HG02610 (cell line): ENCODE results near the gene PDILT.
"Not testable (repeated sequence)": the region's sequence is repeated elsewhere in the genome, so short reads cannot be mapped to it uniquely, and the experiment has no call there.

Experiments used
- ATAC-seq: cut with Tn5 transposase; IDR thresholded peaks from one replicate; pipeline ENCODE4 v1.9.1; 2021; ENCODE audit warnings: mild to moderate bottlenecking, moderate library complexity; ENCODE audit not compliant: unreplicated experiment

Gene PDILT, protein sequence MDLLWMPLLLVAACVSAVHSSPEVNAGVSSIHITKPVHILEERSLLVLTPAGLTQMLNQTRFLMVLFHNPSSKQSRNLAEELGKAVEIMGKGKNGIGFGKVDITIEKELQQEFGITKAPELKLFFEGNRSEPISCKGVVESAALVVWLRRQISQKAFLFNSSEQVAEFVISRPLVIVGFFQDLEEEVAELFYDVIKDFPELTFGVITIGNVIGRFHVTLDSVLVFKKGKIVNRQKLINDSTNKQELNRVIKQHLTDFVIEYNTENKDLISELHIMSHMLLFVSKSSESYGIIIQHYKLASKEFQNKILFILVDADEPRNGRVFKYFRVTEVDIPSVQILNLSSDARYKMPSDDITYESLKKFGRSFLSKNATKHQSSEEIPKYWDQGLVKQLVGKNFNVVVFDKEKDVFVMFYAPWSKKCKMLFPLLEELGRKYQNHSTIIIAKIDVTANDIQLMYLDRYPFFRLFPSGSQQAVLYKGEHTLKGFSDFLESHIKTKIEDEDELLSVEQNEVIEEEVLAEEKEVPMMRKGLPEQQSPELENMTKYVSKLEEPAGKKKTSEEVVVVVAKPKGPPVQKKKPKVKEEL

DNA sequence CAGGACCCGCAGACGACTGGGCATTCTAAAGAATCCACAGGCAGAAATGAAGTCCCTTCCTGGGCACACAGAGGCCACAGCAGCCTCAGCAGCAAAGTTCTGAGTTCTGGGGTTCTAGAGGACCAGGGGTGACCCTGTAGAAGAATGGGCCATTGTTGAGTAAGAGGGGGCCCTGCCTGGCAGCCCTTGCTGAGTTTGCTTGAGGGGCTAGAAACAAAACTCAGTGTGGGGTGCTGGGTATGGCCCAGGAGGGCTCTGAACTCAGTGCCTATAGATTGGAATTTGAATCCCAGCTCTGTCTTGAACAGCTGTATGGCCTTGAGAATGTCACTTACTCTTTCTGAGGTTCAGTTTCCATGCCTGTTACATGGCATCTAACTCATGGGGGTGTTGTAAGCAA, at the start of gene PDILT:
Gene PDILT (minus strand): TSS at position 101 of the 400 bp plus-strand sequence. CDS start 5,437 bp downstream, outside the sequence.
- ATAC-seq, result no peak

DNA sequence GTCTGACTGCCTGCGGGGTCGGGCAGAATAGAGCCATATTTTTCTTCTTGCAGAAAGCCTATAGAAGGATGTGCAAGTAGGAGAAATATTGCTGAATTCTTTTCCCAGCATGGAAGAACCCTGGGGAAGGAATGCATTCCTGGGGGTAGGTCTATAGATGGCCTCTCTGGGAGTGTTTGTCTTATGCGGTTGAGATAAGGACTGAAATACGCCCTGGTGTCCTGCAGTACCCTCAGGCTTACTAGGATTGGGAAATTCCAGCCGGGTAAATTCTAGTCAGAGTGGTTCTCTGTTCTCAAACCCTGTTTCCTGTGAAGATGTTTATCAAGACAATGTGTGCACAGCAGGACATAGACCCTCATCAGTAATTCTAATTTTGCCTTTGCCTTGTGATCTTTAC, 49.1 kb upstream of the PDILT start:
- ATAC-seq, result not testable (repeated sequence)

DNA sequence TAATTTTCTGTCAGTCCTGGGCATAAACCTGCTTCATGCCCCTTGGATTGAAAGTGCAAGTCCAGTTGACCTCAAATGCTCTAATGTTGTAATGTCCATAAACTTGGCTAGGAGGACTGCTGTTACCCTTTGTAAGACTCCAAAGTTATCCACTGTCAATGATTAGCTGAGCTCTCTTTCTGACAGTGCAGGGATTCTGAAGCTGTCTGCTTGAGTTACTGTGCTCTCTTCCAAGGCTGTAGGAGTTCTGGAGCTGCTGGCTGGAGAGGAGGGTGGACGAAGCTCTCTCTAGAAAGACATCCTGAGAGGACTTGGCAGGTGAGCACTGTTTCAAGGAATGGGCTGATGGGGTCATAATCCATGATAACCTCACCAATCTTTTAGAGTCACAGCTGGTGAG, 46.8 kb upstream of the PDILT start, which contains the start of gene ACSM2A:
Gene ACSM2A (plus strand): TSS at position 158 of the 400 bp plus-strand sequence. CDS start 8,594 bp downstream, outside the sequence.
- not testable (repeated sequence) for ATAC-seq

DNA sequence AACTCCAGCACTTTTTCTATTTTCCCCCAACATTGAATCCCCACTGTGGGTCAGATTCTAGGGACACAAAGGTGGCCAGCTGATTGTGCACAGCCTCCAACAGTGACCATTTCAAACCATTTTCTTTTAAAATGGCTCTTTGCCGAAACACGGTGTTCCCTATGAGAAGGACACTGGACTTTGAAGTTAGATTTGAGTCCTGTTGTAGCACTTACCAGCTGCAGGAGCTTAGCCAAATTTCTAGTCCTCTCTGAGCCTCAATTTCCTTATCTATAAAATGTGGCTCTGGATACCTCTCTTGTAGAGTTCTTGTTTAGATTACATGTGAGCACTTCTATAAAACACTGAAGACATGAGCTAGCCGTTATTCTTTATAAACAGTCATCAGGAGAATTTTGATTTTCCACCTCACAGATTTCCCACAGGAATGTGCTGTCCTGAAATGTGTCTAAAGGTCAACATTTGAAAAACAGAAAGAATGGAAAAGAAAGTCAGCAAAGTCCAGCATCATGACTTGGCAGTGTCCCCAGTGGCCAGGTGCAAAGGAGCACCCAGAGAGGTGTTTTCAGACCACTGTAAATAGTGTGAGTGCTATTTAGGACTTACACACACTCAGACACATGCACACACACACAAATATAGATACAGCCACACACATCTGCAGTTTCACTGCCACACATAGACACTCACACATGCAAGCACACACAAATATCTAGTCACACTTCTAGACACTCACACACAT, 42.3 kb upstream of the PDILT start:
- ATAC-seq, result not testable (repeated sequence)

DNA sequence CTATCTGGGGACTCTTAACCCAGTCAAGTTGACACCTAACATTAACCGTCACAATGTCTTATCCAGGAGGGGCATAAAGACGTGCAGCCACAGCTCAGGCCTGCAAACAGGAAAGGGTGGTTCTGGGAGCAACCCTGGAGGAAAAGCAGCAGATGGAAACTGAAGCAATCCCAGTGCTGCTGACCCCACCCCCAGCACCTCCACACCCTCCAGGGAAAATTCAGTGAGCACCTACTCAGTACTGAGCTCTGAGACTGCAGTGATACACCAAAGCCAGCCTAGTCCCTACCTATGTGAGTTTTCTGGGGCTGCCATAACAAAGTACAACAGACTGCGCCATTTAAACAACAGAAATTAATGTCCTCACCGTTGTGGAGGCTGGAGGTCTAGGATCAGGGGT, 37.3 kb upstream of the PDILT start:
- ATAC-seq, result not testable (repeated sequence)

DNA sequence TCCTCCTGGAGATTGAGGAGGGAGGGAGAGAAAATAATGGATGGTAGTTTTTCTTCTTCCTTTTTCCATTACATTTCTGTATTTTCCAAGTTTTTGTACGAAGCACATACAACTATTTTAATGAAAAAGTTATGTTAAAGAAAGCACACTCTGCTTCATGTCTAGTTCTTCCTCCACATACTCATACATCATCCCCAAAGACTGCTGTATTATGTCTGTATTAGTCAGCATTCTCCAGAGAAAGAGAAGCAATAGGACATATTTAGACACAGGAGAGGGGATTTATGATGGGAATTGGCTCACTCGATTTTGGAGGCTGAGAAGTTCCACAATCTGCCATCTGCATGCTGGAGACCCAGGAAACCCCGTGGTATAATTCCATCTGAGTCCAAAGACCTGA, 36.7 kb upstream of the PDILT start:
- no peak for ATAC-seq

DNA sequence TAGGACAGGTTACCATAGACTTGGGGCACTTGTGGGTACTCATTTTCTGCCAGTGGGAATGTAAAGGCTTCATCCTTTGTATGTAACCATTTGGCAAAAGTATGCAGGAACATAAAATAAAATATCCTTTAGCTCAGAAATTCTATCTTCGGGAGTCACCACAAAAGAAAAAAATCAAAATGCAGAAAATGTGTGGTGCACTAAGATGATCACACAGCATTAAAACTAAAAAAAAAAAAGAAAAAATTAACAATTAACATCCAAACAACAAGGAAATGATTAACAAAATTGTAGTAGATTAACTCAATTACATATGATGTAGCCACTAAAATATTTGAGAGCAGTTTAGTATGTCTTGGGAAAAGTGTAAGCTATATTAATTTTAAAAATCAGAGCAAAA, 36.2 kb upstream of the PDILT start:
- ATAC-seq, result not testable (repeated sequence)

DNA sequence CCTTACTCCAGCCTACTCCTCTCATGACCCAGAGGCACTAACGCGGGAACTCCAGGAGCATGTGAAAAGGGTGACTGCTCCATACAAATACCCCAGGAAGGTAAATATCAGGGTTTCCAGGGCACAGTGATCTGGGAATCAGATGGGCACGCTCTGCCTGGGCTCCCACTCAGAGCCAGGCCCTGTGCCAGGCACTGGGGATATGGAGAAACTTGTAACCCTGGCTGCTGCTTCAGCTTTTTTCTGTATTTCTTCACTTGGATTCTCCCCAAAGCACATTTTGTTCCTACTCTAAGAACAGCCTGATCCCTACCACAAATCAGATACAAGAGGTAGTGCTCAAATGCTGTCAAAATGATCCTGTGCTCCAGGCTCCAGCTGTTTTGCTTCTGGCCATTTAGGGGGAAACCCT, 35.3 kb upstream of the PDILT start:
- ATAC-seq, result not testable (repeated sequence)

DNA sequence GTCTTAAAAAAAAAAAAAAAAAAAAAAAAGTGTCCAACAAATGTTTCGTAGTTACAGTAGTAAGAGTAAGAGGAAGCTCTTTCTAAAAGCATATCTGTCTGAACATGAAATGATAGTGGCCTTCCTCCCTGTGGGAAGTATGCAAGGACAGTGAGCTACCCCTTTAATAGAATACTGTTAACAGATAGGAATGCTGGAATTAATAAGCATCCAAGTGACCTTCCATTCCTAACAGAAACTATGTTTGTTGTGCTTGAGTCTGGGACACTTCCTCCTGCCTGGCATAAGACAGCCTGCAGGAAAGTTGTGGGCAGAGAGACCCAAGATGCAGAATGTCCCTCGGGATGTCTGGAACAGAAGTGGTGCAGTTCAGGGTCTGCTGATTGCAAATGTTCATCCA, 34.4 kb upstream of the PDILT start:
- ATAC-seq, result not testable (repeated sequence)

DNA sequence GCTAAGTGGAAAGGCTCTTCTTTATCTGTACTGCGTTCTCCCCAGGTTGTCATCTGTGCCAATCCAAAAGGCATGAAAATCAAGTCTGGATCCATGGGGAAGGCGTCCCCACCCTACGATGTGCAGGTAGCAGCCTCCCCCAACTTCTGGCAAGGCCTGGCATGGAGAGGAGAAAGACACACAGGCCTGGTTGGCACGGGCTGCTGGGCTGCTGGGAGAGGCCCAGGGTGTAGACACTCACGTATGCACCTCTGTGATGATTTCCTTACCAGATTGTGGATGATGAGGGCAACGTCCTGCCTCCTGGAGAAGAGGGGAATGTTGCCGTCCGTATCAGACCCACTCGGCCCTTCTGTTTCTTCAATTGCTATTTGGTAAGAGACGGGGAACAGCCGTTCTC, 26.4 kb upstream of the PDILT start:
- ATAC-seq, result no peak

DNA sequence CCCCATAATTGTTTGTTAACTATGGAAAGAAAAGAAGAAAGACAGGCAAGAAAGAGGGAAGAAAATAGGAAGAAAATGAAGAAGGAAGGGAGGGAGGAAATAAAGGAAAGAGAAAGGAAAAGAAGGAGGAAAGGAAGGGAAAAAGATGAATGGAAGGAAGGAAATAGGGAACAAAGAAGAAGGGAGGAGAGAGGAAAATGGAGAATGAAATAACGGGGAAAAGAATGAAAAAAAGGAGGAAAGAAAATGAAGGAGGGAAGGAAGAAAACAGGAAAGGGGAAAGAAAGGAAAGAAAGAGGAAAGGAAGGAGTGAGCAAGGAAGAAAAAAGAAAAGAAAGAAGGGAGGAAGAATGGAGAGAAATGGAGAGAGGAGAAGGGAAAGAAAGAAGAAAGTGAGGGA, 25.9 kb upstream of the PDILT start:
- ATAC-seq, result not testable (repeated sequence)

DNA sequence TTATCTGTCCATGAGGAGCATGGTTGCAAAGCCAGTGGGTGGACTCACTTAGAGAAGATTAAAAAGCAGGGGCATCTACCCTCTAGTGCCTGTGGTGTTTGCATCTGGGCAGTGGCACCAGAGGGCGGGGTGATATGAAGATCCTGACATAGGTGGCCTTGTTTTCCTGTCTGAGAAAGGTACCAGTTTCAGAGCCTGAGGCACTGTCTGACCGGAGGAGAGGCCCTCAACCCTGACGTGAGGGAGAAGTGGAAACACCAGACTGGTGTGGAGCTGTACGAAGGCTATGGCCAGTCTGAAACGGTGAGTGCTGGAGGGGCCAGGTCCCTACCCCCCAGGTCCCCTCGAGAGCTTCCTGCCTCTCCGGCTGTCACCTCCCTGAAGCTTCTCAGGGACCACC, 25.0 kb upstream of the PDILT start:
- ATAC-seq, result not testable (repeated sequence)

DNA sequence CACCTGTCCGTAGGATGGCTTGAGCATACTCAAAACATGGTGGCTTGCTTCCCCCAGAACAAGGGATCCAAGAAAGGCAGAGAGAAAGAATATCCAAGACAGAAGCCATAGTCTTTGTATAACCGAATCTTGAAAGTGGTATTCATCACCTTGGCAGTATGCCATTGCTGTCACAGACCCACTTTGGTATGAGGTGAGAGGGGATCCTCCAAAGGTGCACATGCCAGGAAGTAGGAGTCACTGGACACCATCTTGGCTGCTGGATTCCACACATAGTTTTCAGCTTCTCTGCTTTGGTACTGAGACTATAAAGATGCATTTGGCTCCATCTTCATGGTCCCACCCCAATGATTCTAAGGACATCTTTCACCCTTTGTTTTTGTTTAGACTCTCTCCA, 22.9 kb upstream of the PDILT start:
- not testable (repeated sequence) for ATAC-seq

DNA sequence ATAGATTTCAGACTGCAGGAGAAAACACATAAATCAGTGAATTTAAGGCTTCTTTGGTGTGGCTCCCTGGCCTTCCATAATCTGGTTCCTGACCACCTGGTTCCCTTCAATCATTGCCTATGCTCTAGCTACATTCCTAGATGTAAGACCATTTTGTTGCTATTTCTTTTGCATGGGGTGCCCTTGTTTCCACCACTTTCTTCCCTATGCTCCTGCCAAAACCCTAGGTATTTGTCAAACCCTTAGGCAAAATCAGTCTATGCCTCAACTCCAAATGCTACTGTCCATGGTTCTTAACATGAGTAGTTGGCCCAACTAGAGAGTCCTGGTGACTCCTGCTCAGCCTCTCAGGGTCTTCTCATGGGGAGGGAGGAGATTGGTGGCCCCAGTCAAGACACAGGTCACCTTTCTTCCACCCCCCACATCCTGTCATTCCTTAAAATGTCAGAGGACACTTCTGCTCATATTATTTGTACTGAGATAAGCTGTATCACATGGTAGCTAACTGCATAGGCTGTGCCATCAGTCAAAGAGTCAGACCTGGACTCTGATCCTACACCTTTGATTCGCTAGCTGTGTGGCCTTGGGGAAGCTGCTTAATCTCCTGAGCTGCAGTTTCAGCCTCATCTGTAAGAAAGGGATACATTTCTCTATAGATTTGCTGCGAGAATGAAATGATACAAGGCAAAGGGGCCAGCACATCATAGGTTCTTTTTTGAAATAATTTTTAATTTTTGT, 19.8 kb upstream of the PDILT start:
- ATAC-seq, result no peak

DNA sequence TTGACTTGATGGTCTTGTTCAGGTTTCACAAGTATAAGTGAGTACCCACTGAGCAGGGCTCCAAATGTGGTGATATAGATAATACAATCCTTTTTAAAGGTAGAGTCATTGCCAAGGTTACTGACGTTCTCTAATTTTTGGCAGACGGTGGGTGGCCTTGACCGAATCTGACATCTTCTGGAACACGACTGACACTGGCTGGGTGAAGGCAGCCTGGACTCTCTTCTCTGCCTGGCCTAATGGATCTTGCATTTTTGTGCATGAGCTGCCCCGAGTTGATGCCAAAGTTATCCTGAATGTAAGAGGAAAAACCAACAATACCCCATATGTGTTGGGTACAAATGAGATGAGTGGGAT, 19.2 kb upstream of the PDILT start:
- ATAC-seq, result not testable (repeated sequence)

DNA sequence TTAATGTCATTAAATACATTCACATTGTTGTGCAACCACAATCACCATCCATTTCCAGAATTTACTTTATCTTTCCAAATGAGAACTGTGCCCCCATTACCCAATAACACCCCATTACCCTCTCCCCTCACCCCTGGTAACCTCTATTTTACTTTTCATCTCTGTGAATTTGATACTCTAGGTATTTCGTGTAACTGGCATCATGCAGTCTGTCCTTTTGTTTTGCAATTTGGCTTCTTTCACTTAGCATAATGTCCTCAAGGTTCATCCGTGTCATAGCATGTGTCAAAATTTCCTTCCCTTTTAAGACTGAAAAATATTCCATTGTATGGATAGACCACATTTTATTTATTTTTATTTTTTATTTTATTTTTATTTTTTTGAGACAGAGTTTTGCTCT, 17.2 kb upstream of the PDILT start:
- not testable (repeated sequence) for ATAC-seq

DNA sequence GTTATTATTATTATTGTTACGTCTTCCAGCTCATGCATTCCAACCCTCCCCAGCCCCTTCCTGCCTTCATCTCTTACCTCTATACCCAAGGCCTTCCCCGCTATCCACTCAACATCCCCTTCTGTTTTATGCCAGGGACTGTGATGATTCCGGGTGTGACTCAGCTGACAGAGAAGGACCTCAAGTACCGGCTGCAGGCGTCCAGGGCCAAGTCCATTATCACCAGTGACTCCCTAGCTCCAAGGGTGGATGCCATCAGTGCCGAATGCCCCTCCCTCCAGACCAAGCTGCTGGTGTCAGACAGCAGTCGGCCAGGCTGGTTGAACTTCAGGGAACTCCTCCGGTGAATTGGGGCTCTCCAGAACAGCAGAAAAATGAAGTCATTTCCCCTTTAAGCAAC, 14.6 kb upstream of the PDILT start:
- not testable (repeated sequence) for ATAC-seq

DNA sequence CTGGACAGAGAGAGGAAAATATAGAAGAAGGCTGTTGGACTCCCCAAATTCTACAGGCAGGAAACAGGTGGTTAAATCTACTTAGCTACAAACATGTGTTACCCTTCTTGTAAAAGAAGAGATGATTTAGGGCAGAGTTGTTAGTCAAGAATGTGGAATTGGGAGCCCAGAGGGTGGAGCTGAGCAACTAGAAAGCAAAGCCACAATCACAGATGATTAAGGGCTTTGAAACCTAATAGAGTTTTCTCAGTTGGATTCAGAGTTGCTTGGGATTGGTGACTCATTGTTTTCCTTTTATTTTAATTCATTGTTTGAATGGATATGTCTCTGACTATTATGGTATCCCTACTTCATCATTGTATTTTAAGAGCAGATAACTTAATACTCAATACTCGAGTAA, 11.0 kb upstream of the PDILT start:
- ATAC-seq, result no peak

DNA sequence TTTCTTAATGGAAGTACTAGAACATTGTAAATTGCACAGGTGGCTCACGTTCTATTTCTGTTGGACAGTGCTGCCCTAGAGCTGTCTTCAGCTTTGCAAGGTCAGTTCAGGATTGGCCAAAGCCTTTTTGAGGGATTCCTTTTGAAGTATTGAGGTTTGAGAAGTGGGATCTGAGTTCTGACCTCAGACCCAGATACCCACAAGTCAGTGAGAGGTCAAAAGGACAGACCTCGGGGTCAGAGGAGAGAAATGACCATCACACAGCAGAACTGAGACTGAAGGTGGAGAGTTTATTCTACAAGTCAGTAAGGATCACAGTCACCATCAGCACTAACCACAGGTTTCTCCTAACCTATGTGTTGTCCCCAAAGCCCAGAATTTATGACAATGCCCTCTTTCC, 6.5 kb upstream of the PDILT start:
- no peak for ATAC-seq

DNA sequence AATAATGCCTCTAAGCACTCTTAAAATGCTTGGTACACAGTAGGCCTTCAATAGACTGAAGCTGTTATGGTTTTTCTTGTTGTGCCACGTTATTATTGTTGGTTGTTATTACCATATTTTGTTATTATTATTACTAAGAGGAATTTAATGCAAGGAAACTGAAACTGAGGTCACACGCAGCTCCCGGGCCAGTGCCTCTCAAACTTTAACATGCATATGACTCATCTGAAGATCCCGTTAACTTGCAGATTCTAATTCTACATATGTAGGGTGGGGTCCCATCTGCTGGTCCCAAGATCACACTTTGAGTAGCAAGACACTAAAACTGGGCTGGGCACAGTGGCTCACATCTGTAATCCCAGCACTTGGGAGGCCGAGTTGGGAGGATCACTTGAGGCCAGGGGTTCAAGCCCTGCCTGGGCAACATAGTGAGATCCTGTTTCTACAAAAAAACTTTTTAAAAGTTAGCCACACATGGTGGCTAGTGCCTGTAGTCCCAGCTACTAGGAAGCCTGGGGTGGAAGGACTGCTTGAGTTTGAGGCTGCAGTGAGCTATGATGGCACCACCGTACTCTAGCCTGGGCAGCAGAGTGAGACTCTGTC, 5.7 kb upstream of the PDILT start:
- peak; percentile 77 for ATAC-seq
